HG03103 (cell line): Measurements from ENCODE around the gene DIS3L2.
"Not testable (repeated sequence)": the region's sequence is repeated elsewhere in the genome, so short reads cannot be mapped to it uniquely, and the experiment has no call there.

Experiments
- ATAC-seq: cut with Tn5 transposase; IDR thresholded peaks from one replicate; pipeline ENCODE4 v1.9.1; 2021; ENCODE audit warnings: low read depth; ENCODE audit not compliant: unreplicated experiment

The DIS3L2 gene

GRCh38 chr2:232111551-232111950, 150.0 kb downstream of the DIS3L2 start:
- no peak for ATAC-seq

GRCh38 chr2:232113821-232114220, 152.3 kb downstream of the DIS3L2 start:
- no peak for ATAC-seq

GRCh38 chr2:232115728-232116361, 154.3 kb downstream of the DIS3L2 start:
- ATAC-seq, result not testable (repeated sequence)

GRCh38 chr2:232116852-232117251, 155.3 kb downstream of the DIS3L2 start:
- ATAC-seq, result no peak

- no peak for ATAC-seq
Observed at GRCh38 chr2:232117413-232117812, 155.9 kb downstream of the DIS3L2 start.

- ATAC-seq, result no peak
Observed at GRCh38 chr2:232120911-232121310, 159.4 kb downstream of the DIS3L2 start.

- no peak for ATAC-seq
Observed at GRCh38 chr2:232124309-232124708, 162.8 kb downstream of the DIS3L2 start.

GRCh38 chr2:232126301-232127099, 165.0 kb downstream of the DIS3L2 start:
- no peak for ATAC-seq

- no peak for ATAC-seq
Observed at GRCh38 chr2:232129483-232129882, 168.0 kb downstream of the DIS3L2 start.

GRCh38 chr2:232132181-232132580, 170.7 kb downstream of the DIS3L2 start:
- ATAC-seq, result no peak

- no peak for ATAC-seq
Observed at GRCh38 chr2:232133078-232133477, 171.6 kb downstream of the DIS3L2 start.

GRCh38 chr2:232134939-232135338, 173.4 kb downstream of the DIS3L2 start:
- ATAC-seq, result no peak

- ATAC-seq, result no peak
Observed at GRCh38 chr2:232137356-232138147, 176.0 kb downstream of the DIS3L2 start.

- no peak for ATAC-seq
Observed at GRCh38 chr2:232138441-232138840, 176.9 kb downstream of the DIS3L2 start.

- no peak for ATAC-seq
Observed at GRCh38 chr2:232139171-232139594, 177.7 kb downstream of the DIS3L2 start.

- ATAC-seq, result no peak
Observed at GRCh38 chr2:232139786-232140562, 178.5 kb downstream of the DIS3L2 start.

GRCh38 chr2:232141591-232141990, 180.1 kb downstream of the DIS3L2 start:
- no peak for ATAC-seq

GRCh38 chr2:232142049-232142448, 180.5 kb downstream of the DIS3L2 start:
- ATAC-seq, result no peak

GRCh38 chr2:232142502-232142901, 181.0 kb downstream of the DIS3L2 start:
- no peak for ATAC-seq

GRCh38 chr2:232146294-232146693, 184.8 kb downstream of the DIS3L2 start:
- no peak for ATAC-seq
